Liver (tissue), 3 donors: ENCODE data around the gene OLR1.

Experiments used
- ATF3 ChIP-seq: IDR thresholded peaks from 2 replicates; pipeline ENCODE4 v1.6.1; 2016; ENCODE audit warnings: antibody characterized with exemption
- CTCF ChIP-seq: fragments of 150-350 bp; IDR thresholded peaks from 2 replicates; pipeline ENCODE4 v1.5.1; 2017; ENCODE audit warnings: improper control_type of control experiment, low read depth, low read length; ENCODE audit not compliant: missing input control
- FOXA2 ChIP-seq: IDR thresholded peaks from 2 replicates; pipeline ENCODE4 v1.6.1; 2016; ENCODE audit warnings: antibody characterized with exemption
- MAX ChIP-seq: IDR thresholded peaks from 2 replicates; pipeline ENCODE4 v1.6.1; 2016; ENCODE audit warnings: antibody characterized with exemption
- TAF1 ChIP-seq: conservative IDR thresholded peaks from 2 replicates; pipeline ENCODE4 v1.6.1; 2016; ENCODE audit warnings: antibody characterized with exemption, mild to moderate bottlenecking
- YY1 ChIP-seq: IDR thresholded peaks from 2 replicates; pipeline ENCODE4 v1.6.1; 2016; ENCODE audit warnings: antibody characterized with exemption, mild to moderate bottlenecking
- donor health status: healthy.
- donor health status: healthy.

- TF ChIP-seq CTCF (no peak), TAF1 (no peak), ATF3 (no peak), YY1 (no peak), MAX (no peak), FOXA2 (no peak)
Measured at GRCh38 chr12:10175846-10176636, 4.1 kb upstream of the OLR1 start.
